HG02678 (cell line): ENCODE data around the gene SELENOM.
"Not testable (repeated sequence)": the region's sequence is repeated elsewhere in the genome, so short reads cannot be mapped to it uniquely, and the experiment has no call there.

Experiments used
- ATAC-seq: cut with Tn5 transposase; IDR thresholded peaks from one replicate; pipeline ENCODE4 v1.9.1; 2021; ENCODE audit warnings: mild to moderate bottlenecking, moderate library complexity; ENCODE audit not compliant: unreplicated experiment

SELENOM gene

DNA sequence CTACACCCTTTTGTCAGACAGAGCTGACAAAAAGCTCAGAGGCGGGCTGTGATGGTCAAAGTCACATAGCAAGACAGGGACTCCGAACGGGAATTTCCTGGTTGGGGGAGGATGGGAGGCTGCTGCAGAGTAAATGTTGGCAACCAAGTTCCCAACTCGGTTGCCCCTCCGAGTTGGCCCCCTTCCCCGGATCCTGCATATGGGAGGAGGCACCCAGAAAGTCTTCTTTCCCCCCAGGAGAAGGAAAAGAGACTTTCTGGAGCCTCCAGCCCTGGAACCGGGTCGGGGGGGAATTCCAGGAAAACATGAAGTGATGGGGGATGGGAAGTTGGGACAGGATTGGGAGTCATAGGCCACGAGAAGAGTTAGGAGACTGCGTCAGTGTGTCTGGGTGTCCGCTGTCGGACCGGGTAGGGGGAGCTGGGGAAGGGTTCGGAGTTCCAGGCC is 614 bp downstream of the SELENOM start:
- no peak for ATAC-seq

GRCh38 chr22:31106001-31106571 is 1.3 kb downstream of the SELENOM start:
- no peak for ATAC-seq

GRCh38 chr22:31105282-31105929 is 2.0 kb downstream of the SELENOM start:
- no peak for ATAC-seq

- no peak for ATAC-seq
These were observed 2.5 kb downstream of the SELENOM start for GRCh38 chr22:31104869-31105268.

- ATAC-seq: no peak
These were observed 3.3 kb downstream of the SELENOM start for GRCh38 chr22:31103899-31104694.

GRCh38 chr22:31103111-31103510 is 4.3 kb downstream of the SELENOM start:
- ATAC-seq: no peak

GRCh38 chr22:31102441-31103081 is 4.8 kb downstream of the SELENOM start:
- ATAC-seq: no peak

GRCh38 chr22:31100762-31101525 is 6.4 kb downstream of the SELENOM start:
- ATAC-seq: no peak

GRCh38 chr22:31099841-31100761 is 7.3 kb downstream of the SELENOM start:
- no peak for ATAC-seq

GRCh38 chr22:31099386-31099785 is 8.0 kb downstream of the SELENOM start:
- ATAC-seq: no peak

- ATAC-seq: no peak
These were observed 8.7 kb downstream of the SELENOM start for GRCh38 chr22:31098632-31099110.

- no peak for ATAC-seq
These were observed 9.3 kb downstream of the SELENOM start for GRCh38 chr22:31097941-31098631.

DNA sequence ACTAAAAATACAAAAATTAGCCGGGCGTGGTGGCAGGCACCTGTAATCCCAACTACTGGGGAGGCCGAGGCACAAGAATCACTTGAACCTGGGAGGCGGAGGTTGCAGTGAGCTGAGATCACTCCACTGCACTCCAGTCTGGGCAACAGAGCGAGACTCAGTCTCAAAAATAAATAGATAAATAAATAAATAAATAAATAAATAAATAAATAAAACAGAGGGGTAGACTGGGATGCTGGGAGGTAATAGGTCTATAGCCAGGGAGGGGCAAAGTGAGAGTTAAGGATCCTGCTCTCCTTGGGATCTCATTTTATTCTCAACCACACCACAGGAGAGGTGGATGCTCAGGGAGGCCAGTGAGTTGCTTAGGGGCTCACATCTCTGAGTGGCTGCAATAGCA is 9.8 kb downstream of the SELENOM start:
- not testable (repeated sequence) for ATAC-seq

- no peak for ATAC-seq
These were observed 10.6 kb downstream of the SELENOM start for GRCh38 chr22:31096657-31097279.

GRCh38 chr22:31095637-31096249 is 11.6 kb downstream of the SELENOM start:
- no peak for ATAC-seq

- ATAC-seq: no peak
These were observed 12.6 kb downstream of the SELENOM start for GRCh38 chr22:31094741-31095140.

GRCh38 chr22:31094021-31094551 is 13.3 kb downstream of the SELENOM start:
- ATAC-seq: no peak
